ENCODE results near the gene P3H2. TPM values are rescaled to one million over a fixed set of nuclear protein-coding genes. Genes with fewer than 3 reads are reported as not detected.

Gene P3H2
- total and polyA plus RNA-seq, 2 of the 4 experiments (the other 2 are of a cell fraction), result 54.7 to 64.3 TPM

DNA sequence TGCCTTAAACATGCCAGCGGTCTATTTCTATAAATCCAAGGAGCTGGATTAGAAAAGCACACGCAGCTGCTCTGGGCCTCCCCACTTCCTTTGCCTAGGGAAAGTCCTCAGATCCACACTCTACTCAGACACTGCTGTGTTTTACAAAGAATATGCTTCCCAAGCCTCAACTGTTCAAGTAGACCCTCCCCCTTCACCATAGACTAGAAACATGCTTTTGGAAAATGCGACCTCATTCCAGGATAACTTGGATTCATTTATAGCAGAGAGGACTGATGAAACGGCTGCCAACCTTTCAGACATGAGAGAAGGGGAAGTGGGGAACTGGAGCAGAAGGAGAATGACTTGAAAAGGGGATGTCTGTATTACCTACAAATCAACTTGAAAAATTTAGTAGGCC lies 64.0 kb downstream of the P3H2 start:
- POLR2A ChIA-PET (ENCODE audit: unreplicated experiment), result no interaction called here
- intact Hi-C loops (cut with micrococcal nuclease), result no loop called here

More for the DNA sequence above, 64.0 kb downstream of the P3H2 start:
- 100% methylated on average over 1 of the region's 4 CpGs; no CpG with 5 or more reads in 1 of the 2 experiments for WGBS, 2 experiments (ENCODE audit: extremely low coverage in 2 of 2, insufficient read length in 1 of 2)
- H3K56ac ChIP-seq (ENCODE audit: extremely low read depth, insufficient read depth, low read length), result no peak overlapping the region
- H3K4me1 ChIP-seq (ENCODE audit: control insufficient read depth, insufficient read depth, low read length), result peaks cover 22% of the 10 kb centered on the region
- no peak overlapping the region for H3K4me2 ChIP-seq (ENCODE audit: low read depth, low read length)
- H3K9me3 ChIP-seq (ENCODE audit: control insufficient read depth, insufficient read depth, low read length), result no peaks in the 10 kb centered on the region
- H2BK15ac ChIP-seq (ENCODE audit: low read depth, low read length), result peak overlapping the region; percentile 89; the same call in 2 of the 3 replicates
- in situ Hi-C loops (cut with MboI; ENCODE audit: low sequenced_read_pairs), result no loop called here
- H2BK120ac ChIP-seq (ENCODE audit: low read depth, low read length), result peak overlapping the region; percentile 23; the same call in 1 of the 2 replicates
- H4K5ac ChIP-seq (ENCODE audit: low read depth, low read length), result peak overlapping the region; percentile 28; the same call in 1 of the 2 replicates
- no peak overlapping the region for H3K27ac ChIP-seq (ENCODE audit: insufficient read depth, low read length)
- peak overlapping the region; percentile 5; the same call in 1 of the 2 replicates for H3K18ac ChIP-seq (ENCODE audit: low read depth, low read length)
- CTCF ChIA-PET, result no interaction called here
- H2AFZ ChIP-seq (replicated peaks; ENCODE audit: low read length, poor library complexity), result no peak overlapping the region
- peaks cover 15% of the 10 kb centered on the region for H3K9me1 ChIP-seq (ENCODE audit: insufficient read depth, low read length)
- no peaks in the 10 kb centered on the region for H4K20me1 ChIP-seq (ENCODE audit: insufficient read depth, low read length)
- no peak overlapping the region for H3K4me3 ChIP-seq (ENCODE audit: insufficient read depth, low read depth, low read length)
- H2BK20ac ChIP-seq (ENCODE audit: low read depth, low read length), result 0 out of 2 replicates have a peak overlapping the region, but pooled peaks have one; percentile 8
- dilution Hi-C loops (cut with HindIII; ENCODE audit: low sequenced_read_pairs, unreplicated experiment), result no loop called here
- H4K91ac ChIP-seq (ENCODE audit: insufficient read depth, low read depth, low read length), result no peak overlapping the region
- TF ChIP-seq SMC3 (IDR thresholded peaks at IDR 0.05; ENCODE audit: low read depth, low read length) (no peak), MAFK (IDR thresholded peaks at IDR 0.05; ENCODE audit: low read depth, low read length) (no peak), POLR2A (IDR thresholded peaks at IDR 0.05; ENCODE audit: low read depth, low read length) (no peak)
- H2BK5ac ChIP-seq (ENCODE audit: low read depth, low read length, poor library complexity, severe bottlenecking), result peak overlapping the region; percentile 40
- H3K4ac ChIP-seq (ENCODE audit: low read depth, low read length), result no peak overlapping the region; the same call in 1 of the 2 replicates
- ATAC-seq (ENCODE audit: low read depth), result no peak
- no peaks in the 10 kb centered on the region for H3K27me3 ChIP-seq (ENCODE audit: control insufficient read depth, insufficient read depth, low read length)
- H3K9ac ChIP-seq (ENCODE audit: low read depth, low read length), result no peak overlapping the region
- 0 out of 2 replicates have a peak overlapping the region, but pooled peaks have one; percentile 3 for H3K14ac ChIP-seq (replicated peaks; ENCODE audit: low read depth, low read length)
- H2AK9ac ChIP-seq (replicated peaks; ENCODE audit: low read depth, low read length, poor library complexity), result no peak overlapping the region
- no peaks in the 10 kb centered on the region for H3K36me3 ChIP-seq (ENCODE audit: control insufficient read depth, insufficient read depth, low read length)
- H4K8ac ChIP-seq (ENCODE audit: low read depth in 2 of 2, low read length in 2 of 2), result peak overlapping the region in 1 of 2 experiments; percentile 26; a peak in 1 of 4 replicates
- H3K79me1 ChIP-seq (ENCODE audit: low read depth in 1 of 2, low read length in 2 of 2), result peaks cover 21 to 65% of the 10 kb centered on the region in 2 experiments
- peak overlapping the region; percentile 72; the same call in 1 of the 2 replicates for H3K23ac ChIP-seq (ENCODE audit: low read depth, low read length)
- peak; percentile 21 for DNase-seq
- H2AK5ac ChIP-seq (ENCODE audit: low read depth, low read length), result no peak overlapping the region; the same call in 1 of the 2 replicates
- BruUV-seq (replicated peaks), result no TSS peak

Measured in IMR-90 (cell line).